ENCODE results near the gene ARMC12. TPM values are rescaled to one million over a fixed set of nuclear protein-coding genes. Genes with fewer than 3 reads are reported as not detected.
A peak's percentile ranks its signal among the peaks of the same experiment; 100 is the strongest.

ARMC12 gene
- total and polyA plus RNA-seq, 7 experiments from 2014 or later = 0.78 to 1.8 (median 1.3) TPM

GRCh38 chr6:35774116-35774794, 37.4 kb downstream of the ARMC12 start:
- H3K4me1 Mint-ChIP-seq = peaks cover 0 to 12% (median 6%) of the 10 kb centered on the region in 7 donors
- no peak overlapping the region for H3K27ac Mint-ChIP-seq
- no peak for ATAC-seq
- Histone ChIP-seq H3K9me3 (ENCODE audit: control insufficient read depth in 2 of 3, low read length in 3 of 3) (no peaks in the 10 kb centered on the region), H3K4me3 (ENCODE audit: low read length) (no peak overlapping the region), H3K4me1 (ENCODE audit: control insufficient read depth in 2 of 2, insufficient read depth in 2 of 2, low read length in 2 of 2) (no peaks in the 10 kb centered on the region), H3K27ac (ENCODE audit: low read depth, low read length) (no peak overlapping the region), H3K36me3 (ENCODE audit: control insufficient read depth in 2 of 3, insufficient read depth in 3 of 3, low read length in 3 of 3) (no peaks in the 10 kb centered on the region), H3K27me3 (ENCODE audit: control insufficient read depth in 2 of 2, insufficient read depth in 2 of 2, low read length in 2 of 2) (peaks cover 0 to 4% of the 10 kb centered on the region in 2 donors)
- DNase-seq = no peak
- no peaks in the 10 kb centered on the region for H3K36me3 Mint-ChIP-seq
- H3K27me3 Mint-ChIP-seq = peaks cover 21 to 36% (median 22%) of the 10 kb centered on the region in 5 donors
- H3K9me3 Mint-ChIP-seq = no peaks in the 10 kb centered on the region
- CTCF ChIA-PET = interaction anchor here (0.6 to 0.7 kb wide), 2 partner anchors 46 to 1331 kb away, joined by 4 to 5 read pairs; no protein-coding TSS in a partner anchor
- intact Hi-C loops (cut with micrococcal nuclease) = no loop called here
- H3K4me3 Mint-ChIP-seq = no peak overlapping the region
- POLR2A ChIA-PET = interaction anchor here (0.7 kb wide), 1 partner anchor 464 kb away, joined by 3 read pairs; no protein-coding TSS in a partner anchor

GRCh38 chr6:35775031-35775430, 38.2 kb downstream of the ARMC12 start:
- Histone ChIP-seq H3K27me3 (ENCODE audit: control insufficient read depth in 2 of 2, insufficient read depth in 2 of 2, low read length in 2 of 2) (peaks cover 0 to 4% of the 10 kb centered on the region in 2 donors), H3K27ac (ENCODE audit: low read depth, low read length) (no peak overlapping the region), H3K4me3 (ENCODE audit: low read length) (no peak overlapping the region), H3K36me3 (ENCODE audit: control insufficient read depth in 2 of 3, insufficient read depth in 3 of 3, low read length in 3 of 3) (no peaks in the 10 kb centered on the region), H3K9me3 (ENCODE audit: control insufficient read depth in 2 of 3, low read length in 3 of 3) (no peaks in the 10 kb centered on the region), H3K4me1 (ENCODE audit: control insufficient read depth in 2 of 2, insufficient read depth in 2 of 2, low read length in 2 of 2) (no peaks in the 10 kb centered on the region)
- DNase-seq (no peak), ATAC-seq (no peak)
- peaks cover 0 to 12% (median 6%) of the 10 kb centered on the region in 7 donors for H3K4me1 Mint-ChIP-seq
- CTCF ChIA-PET = interaction anchor here (0.7 kb wide), 1 partner anchor 45 kb away, joined by 5 read pairs; no protein-coding TSS in a partner anchor
- no peak overlapping the region for H3K27ac Mint-ChIP-seq
- H3K36me3 Mint-ChIP-seq = no peaks in the 10 kb centered on the region
- POLR2A ChIA-PET = interaction anchor here (0.7 kb wide), 1 partner anchor 465 kb away, joined by 3 read pairs; no protein-coding TSS in a partner anchor
- intact Hi-C loops (cut with micrococcal nuclease) = no loop called here
- H3K9me3 Mint-ChIP-seq = no peaks in the 10 kb centered on the region
- H3K27me3 Mint-ChIP-seq = peaks cover 21 to 40% (median 27%) of the 10 kb centered on the region in 5 donors
- no peak overlapping the region for H3K4me3 Mint-ChIP-seq

GRCh38 chr6:35776364-35777215, 39.8 kb downstream of the ARMC12 start, which contains the start of gene CLPSL2:
TSS of gene CLPSL2 (plus strand) at chr6:35776598. CDS start at chr6:35776619, 21 bp downstream.
- Mint-ChIP-seq H3K36me3 (no peaks in the 10 kb centered on the region), H3K9me3 (no peaks in the 10 kb centered on the region), H3K4me1 (peaks cover 0 to 12% (median 6%) of the 10 kb centered on the region in 7 donors), H3K4me3 (peak within 1 kb of the TSS; percentile 62 to 83 (median 71)), H3K27ac (peak within 1 kb of the TSS in 1 of 9 donors; percentile 57), H3K27me3 (peaks cover 21 to 39% (median 31%) of the 10 kb centered on the region in 5 donors)
- Histone ChIP-seq H3K4me1 (ENCODE audit: control insufficient read depth in 2 of 2, insufficient read depth in 2 of 2, low read length in 2 of 2) (no peaks in the 10 kb centered on the region), H3K27me3 (ENCODE audit: control insufficient read depth in 2 of 2, insufficient read depth in 2 of 2, low read length in 2 of 2) (peaks cover 0 to 4% of the 10 kb centered on the region in 2 donors), H3K4me3 (ENCODE audit: low read length) (no peak within 1 kb of the TSS), H3K27ac (ENCODE audit: low read depth, low read length) (no peak within 1 kb of the TSS), H3K36me3 (ENCODE audit: control insufficient read depth in 2 of 3, insufficient read depth in 3 of 3, low read length in 3 of 3) (no peaks in the 10 kb centered on the region), H3K9me3 (ENCODE audit: control insufficient read depth in 2 of 3, low read length in 3 of 3) (no peaks in the 10 kb centered on the region)
- DNase-seq (peak in 1 of 9 donors; percentile 24), ATAC-seq (peak; percentile 18)
- intact Hi-C loops (cut with micrococcal nuclease) = no loop called here
- POLR2A ChIA-PET = no interaction called here
- CTCF ChIA-PET = interaction anchor here (0.7 kb wide), 1 partner anchor 584 kb away, joined by 3 read pairs; no protein-coding TSS in a partner anchor

GRCh38 chr6:35777356-35778102, 40.7 kb downstream of the ARMC12 start:
- peaks cover 23 to 38% (median 36%) of the 10 kb centered on the region in 5 donors for H3K27me3 Mint-ChIP-seq
- Histone ChIP-seq H3K27ac (ENCODE audit: low read depth, low read length) (no peak overlapping the region), H3K4me3 (ENCODE audit: low read length) (no peak overlapping the region), H3K27me3 (ENCODE audit: control insufficient read depth in 2 of 2, insufficient read depth in 2 of 2, low read length in 2 of 2) (peaks cover 0 to 4% of the 10 kb centered on the region in 2 donors), H3K9me3 (ENCODE audit: control insufficient read depth in 2 of 3, low read length in 3 of 3) (no peaks in the 10 kb centered on the region), H3K36me3 (ENCODE audit: control insufficient read depth in 2 of 3, insufficient read depth in 3 of 3, low read length in 3 of 3) (no peaks in the 10 kb centered on the region), H3K4me1 (ENCODE audit: control insufficient read depth in 2 of 2, insufficient read depth in 2 of 2, low read length in 2 of 2) (no peaks in the 10 kb centered on the region)
- DNase-seq = no peak
- CTCF ChIA-PET = no interaction called here
- POLR2A ChIA-PET = interaction anchor here (0.7 kb wide), 1 partner anchor 40 kb away, joined by 5 read pairs; no protein-coding TSS in a partner anchor
- H3K9me3 Mint-ChIP-seq = peaks cover 0 to 2% (median 0%) of the 10 kb centered on the region in 11 donors
- peaks cover 0 to 12% (median 6%) of the 10 kb centered on the region in 7 donors for H3K4me1 Mint-ChIP-seq
- H3K4me3 Mint-ChIP-seq = peak overlapping the region; percentile 56 to 84 (median 64)
- H3K36me3 Mint-ChIP-seq = no peaks in the 10 kb centered on the region
- no peak for ATAC-seq
- H3K27ac Mint-ChIP-seq = peak overlapping the region in 1 of 9 donors; percentile 57
- intact Hi-C loops (cut with micrococcal nuclease) = no loop called here

- no peak for ATAC-seq
- ChIA-PET POLR2A (no interaction called here), CTCF (no interaction called here)
- Histone ChIP-seq H3K27me3 (ENCODE audit: control insufficient read depth in 2 of 2, insufficient read depth in 2 of 2, low read length in 2 of 2) (peaks cover 0 to 4% of the 10 kb centered on the region in 2 donors), H3K4me1 (ENCODE audit: control insufficient read depth in 2 of 2, insufficient read depth in 2 of 2, low read length in 2 of 2) (no peaks in the 10 kb centered on the region), H3K27ac (ENCODE audit: low read depth, low read length) (no peak overlapping the region), H3K9me3 (ENCODE audit: control insufficient read depth in 2 of 3, low read length in 3 of 3) (no peaks in the 10 kb centered on the region), H3K36me3 (ENCODE audit: control insufficient read depth in 2 of 3, insufficient read depth in 3 of 3, low read length in 3 of 3) (no peaks in the 10 kb centered on the region), H3K4me3 (ENCODE audit: low read length) (no peak overlapping the region)
- H3K4me1 Mint-ChIP-seq = peaks cover 0 to 12% (median 6%) of the 10 kb centered on the region in 7 donors
- H3K27ac Mint-ChIP-seq = no peak overlapping the region
- intact Hi-C loops (cut with micrococcal nuclease) = no loop called here
- peaks cover 23 to 39% (median 38%) of the 10 kb centered on the region in 5 donors for H3K27me3 Mint-ChIP-seq
- peaks cover 0 to 2% (median 0%) of the 10 kb centered on the region in 11 donors for H3K9me3 Mint-ChIP-seq
- no peaks in the 10 kb centered on the region for H3K36me3 Mint-ChIP-seq
- peak overlapping the region in 2 of 10 donors; percentile 2 to 6 for H3K4me3 Mint-ChIP-seq
- no peak for DNase-seq
Observed at GRCh38 chr6:35778437-35778836, 41.6 kb downstream of the ARMC12 start.

GRCh38 chr6:35780719-35781118, 43.9 kb downstream of the ARMC12 start, which contains the start of gene CLPSL1:
TSS of gene CLPSL1 (plus strand) at chr6:35781019. CDS start at chr6:35781111, 92 bp downstream.
- no peak within 1 kb of the TSS for H3K27ac ChIP-seq (ENCODE audit: low read depth, low read length)
- intact Hi-C loops (cut with micrococcal nuclease) = no loop called here
- no peak for DNase-seq
- H3K4me3 Mint-ChIP-seq = no peak within 1 kb of the TSS
- H3K36me3 Mint-ChIP-seq = no peaks in the 10 kb centered on the region
- peaks cover 0 to 10% (median 5%) of the 10 kb centered on the region in 7 donors for H3K4me1 Mint-ChIP-seq
- no peak for ATAC-seq
- H3K27me3 ChIP-seq (ENCODE audit: control insufficient read depth in 2 of 2, insufficient read depth in 2 of 2, low read length in 2 of 2) = peaks cover 0 to 4% of the 10 kb centered on the region in 2 donors
- POLR2A ChIA-PET = no interaction called here
- no peaks in the 10 kb centered on the region for H3K36me3 ChIP-seq (ENCODE audit: control insufficient read depth in 2 of 3, insufficient read depth in 3 of 3, low read length in 3 of 3)
- CTCF ChIA-PET = no interaction called here
- peaks cover 0 to 2% (median 0%) of the 10 kb centered on the region in 11 donors for H3K9me3 Mint-ChIP-seq
- H3K9me3 ChIP-seq (ENCODE audit: control insufficient read depth in 2 of 3, low read length in 3 of 3) = no peaks in the 10 kb centered on the region
- no peaks in the 10 kb centered on the region for H3K4me1 ChIP-seq (ENCODE audit: control insufficient read depth in 2 of 2, insufficient read depth in 2 of 2, low read length in 2 of 2)
- no peak within 1 kb of the TSS for H3K4me3 ChIP-seq (ENCODE audit: low read length)
- peaks cover 27 to 48% (median 41%) of the 10 kb centered on the region in 5 donors for H3K27me3 Mint-ChIP-seq
- H3K27ac Mint-ChIP-seq = no peak within 1 kb of the TSS

All from naive thymus-derived CD4-positive, alpha-beta T cell (primary cell).